ENCODE results near the gene BRSK2. TPM values are rescaled to one million over a fixed set of nuclear protein-coding genes. Genes with fewer than 3 reads are reported as not detected.

The BRSK2 gene
- total and polyA plus RNA-seq, 9 of the 15 experiments (the other 6 are each of a cell fraction or from before 2014, with no cell fraction given), result 0.06 to 0.52 (median 0.18) TPM; not detected in 5

- TF ChIP-seq ZNF740 (CRISPR knock-in tag; IDR thresholded peaks at IDR 0.05) (0 out of 2 replicates have a peak, but pooled peaks have one; percentile 22), ZNF740 (tag; IDR thresholded peaks at IDR 0.05) (no peak), TFAP4 (CRISPR knock-in tag; IDR thresholded peaks at IDR 0.05; ENCODE audit: borderline replicate concordance) (peak; percentile 89), L3MBTL2 (IDR thresholded peaks at IDR 0.05) (peak; percentile 77), THAP12 (CRISPR knock-in tag; IDR thresholded peaks at IDR 0.05) (peak; percentile 54; the same call in 1 of the 2 replicates), ATF2 (CRISPR knock-in tag; IDR thresholded peaks at IDR 0.05) (no peak), NFYB (IDR thresholded peaks at IDR 0.05; ENCODE audit: extremely low read depth, insufficient read length) (peak; percentile 46), E2F6 (IDR thresholded peaks at IDR 0.05; ENCODE audit: borderline replicate concordance in 1 of 2, extremely low read depth in 1 of 2, insufficient read depth in 1 of 2, insufficient read length in 1 of 2, low read depth in 1 of 2, low read length in 1 of 2, poor library complexity in 1 of 2, severe bottlenecking in 1 of 2) (peak; percentile 83 to 93), NEUROD1 (IDR thresholded peaks at IDR 0.05; ENCODE audit: borderline replicate concordance, low read depth, low read length, partially characterized antibody) (no peak), HLTF (IDR thresholded peaks at IDR 0.05) (no peak), ZNF75A (CRISPR knock-in tag; IDR thresholded peaks at IDR 0.05) (no peak), JUN (IDR thresholded peaks at IDR 0.05; ENCODE audit: borderline replicate concordance, low read depth, low read length) (no peak), JUN (CRISPR knock-in tag; IDR thresholded peaks at IDR 0.05; ENCODE audit: borderline replicate concordance) (no peak), CREB1 (IDR thresholded peaks at IDR 0.05) (no peak), CREB1 (CRISPR knock-in tag; IDR thresholded peaks at IDR 0.05) (no peak), ZFP30 (CRISPR knock-in tag; IDR thresholded peaks at IDR 0.05; ENCODE audit: borderline replicate concordance) (no peak), SMARCE1 (IDR thresholded peaks at IDR 0.05) (no peak), MAX (CRISPR knock-in tag; IDR thresholded peaks at IDR 0.05) (peak; percentile 77), GATAD2A (IDR thresholded peaks at IDR 0.05) (0 out of 2 replicates have a peak, but pooled peaks have one; percentile 18), JUNB (CRISPR knock-in tag; conservative IDR thresholded peaks at IDR 0.05) (no peak), ZBTB17 (CRISPR knock-in tag; IDR thresholded peaks at IDR 0.05) (no peak)
Observed at GRCh38 chr11:1389103-1389931, 417 bp upstream of the BRSK2 start (continued).

Data from K562 (cell line).